Activated naive CD8-positive, alpha-beta T cell treated with anti-CD3 and anti-CD28 coated beads for 36 hours (primary cell): ENCODE results near the gene EXOC3L4. TPM values are rescaled to one million over a fixed set of nuclear protein-coding genes. Genes with fewer than 3 reads are reported as not detected.

Experiments used
- DNase-seq: peaks from one replicate; pipeline ENCODE4 v3.0.0; 2021
- H3K27ac Mint-ChIP-seq: one replicate; pipeline ENCODE4 v1.8.0; 2022; ENCODE audit warnings: mild to moderate bottlenecking, moderate library complexity, mixed read lengths
- H3K27me3 Mint-ChIP-seq: one replicate; pipeline ENCODE4 v1.8.0; 2022; ENCODE audit warnings: mild to moderate bottlenecking, mixed read lengths
- H3K36me3 Mint-ChIP-seq: one replicate; pipeline ENCODE4 v1.8.0; 2021; ENCODE audit warnings: mild to moderate bottlenecking, mixed read lengths
- H3K4me1 Mint-ChIP-seq: one replicate; pipeline ENCODE4 v1.8.0; 2021; ENCODE audit warnings: mixed read lengths
- H3K4me3 Mint-ChIP-seq: one replicate; pipeline ENCODE4 v1.8.0; 2022; ENCODE audit warnings: mild to moderate bottlenecking, moderate library complexity, mixed read lengths
- H3K9me3 Mint-ChIP-seq: one replicate; pipeline ENCODE4 v1.8.0; 2022; ENCODE audit warnings: mixed read lengths
- total RNA-seq, 2 experiments: library from RNA; stranded (reverse); gene quantifications; one replicate each; pipeline ENCODE4 v1.2.3, GENCODE V29; 2021

EXOC3L4 gene
- total RNA-seq, 2 experiments from 2014 or later, result not detected

DNA sequence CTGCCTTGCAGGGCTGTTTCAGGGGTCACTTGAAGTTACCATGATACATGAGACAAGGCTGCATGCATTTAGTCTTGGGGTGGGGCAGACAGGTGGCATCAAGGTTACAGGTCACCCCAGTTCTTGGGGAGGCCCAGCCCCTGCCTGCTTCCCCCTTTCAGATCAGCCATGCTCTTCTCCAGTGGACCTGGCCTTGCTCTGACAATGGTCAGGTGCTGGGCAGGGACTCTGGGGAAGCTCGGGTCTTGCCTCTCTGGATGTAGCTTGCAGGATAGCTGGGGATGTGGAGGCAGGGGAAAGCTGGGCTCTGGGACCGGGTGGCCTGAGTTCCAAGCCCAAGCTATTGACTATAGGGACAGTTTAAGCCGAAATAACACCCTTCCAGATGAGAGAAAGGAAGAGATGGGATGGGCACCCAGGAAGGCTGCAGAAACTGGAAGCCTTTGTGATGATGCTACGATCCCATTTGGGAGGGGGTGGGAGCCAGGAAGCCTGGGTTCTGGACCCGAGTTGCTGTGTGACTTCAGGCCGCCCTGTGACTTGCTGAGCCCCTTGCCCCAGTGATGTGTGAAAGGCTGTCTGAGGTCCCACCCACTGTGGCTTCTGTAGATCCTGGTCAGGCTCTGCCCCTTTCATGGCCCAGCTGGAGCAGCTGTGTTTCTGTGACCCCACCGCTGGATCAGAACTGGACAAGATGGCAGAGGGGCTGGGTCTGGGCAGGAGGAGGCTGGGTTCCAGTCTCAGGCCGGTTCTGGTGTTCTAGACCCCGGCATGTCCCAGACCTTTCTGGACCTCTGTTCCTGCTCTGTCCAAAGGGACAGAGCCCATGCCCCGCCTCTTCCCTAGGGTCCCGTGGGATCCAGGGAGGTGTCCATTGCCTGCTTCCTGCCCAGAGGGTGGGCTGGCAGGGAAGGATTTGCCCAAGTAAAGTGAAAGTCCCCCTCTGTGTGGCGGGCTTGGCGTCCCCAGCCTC, 30.9 kb downstream of the EXOC3L4 start:
- DNase-seq, result no peak
- Mint-ChIP-seq H3K9me3 (no peaks in the 10 kb centered on the region), H3K27ac (no peak overlapping the region), H3K4me1 (no peaks in the 10 kb centered on the region), H3K36me3 (no peaks in the 10 kb centered on the region), H3K4me3 (no peak overlapping the region), H3K27me3 (peaks cover 34% of the 10 kb centered on the region)

DNA sequence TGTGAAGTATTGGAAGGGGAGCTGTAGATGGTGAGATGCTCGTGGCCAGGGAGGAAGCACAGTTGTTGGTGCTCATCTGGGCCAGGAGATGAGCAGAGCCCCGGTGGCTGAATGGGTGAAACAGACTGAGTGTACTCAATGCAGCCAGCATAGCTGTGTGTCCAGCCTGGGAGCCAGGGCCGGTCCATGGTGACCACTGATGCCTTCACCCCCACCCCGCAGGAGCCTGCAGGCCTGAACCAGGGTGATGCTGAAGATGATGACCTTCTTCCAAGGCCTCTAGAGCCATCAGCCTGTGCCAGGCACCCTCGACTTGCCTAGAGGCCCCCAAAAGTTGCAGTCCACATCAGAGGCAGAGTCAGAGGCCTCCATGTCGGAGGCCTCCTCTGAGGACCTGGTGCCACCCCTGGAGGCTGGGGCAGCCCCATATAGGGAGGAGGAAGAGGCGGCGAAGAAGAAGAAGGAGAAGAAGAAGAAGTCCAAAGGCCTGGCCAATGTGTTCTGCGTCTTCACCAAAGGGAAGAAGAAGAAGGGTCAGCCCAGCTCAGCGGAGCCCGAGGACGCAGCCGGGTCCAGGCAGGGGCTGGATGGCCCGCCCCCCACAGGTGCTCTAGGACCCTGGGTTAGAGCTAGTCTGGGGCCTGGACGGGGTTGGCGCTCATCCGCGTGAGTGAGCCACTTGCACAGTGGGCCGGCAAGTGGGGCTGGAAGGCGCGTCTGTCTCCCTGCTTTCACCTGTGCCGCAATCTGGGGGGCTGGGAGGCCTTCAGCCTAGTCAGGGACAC, 31.8 kb downstream of the EXOC3L4 start:
- H3K4me1 Mint-ChIP-seq, result no peaks in the 10 kb centered on the region
- peaks cover 25% of the 10 kb centered on the region for H3K27me3 Mint-ChIP-seq
- no peak for DNase-seq
- H3K36me3 Mint-ChIP-seq, result no peaks in the 10 kb centered on the region
- H3K27ac Mint-ChIP-seq, result no peak overlapping the region
- H3K4me3 Mint-ChIP-seq, result no peak overlapping the region
- no peaks in the 10 kb centered on the region for H3K9me3 Mint-ChIP-seq

DNA sequence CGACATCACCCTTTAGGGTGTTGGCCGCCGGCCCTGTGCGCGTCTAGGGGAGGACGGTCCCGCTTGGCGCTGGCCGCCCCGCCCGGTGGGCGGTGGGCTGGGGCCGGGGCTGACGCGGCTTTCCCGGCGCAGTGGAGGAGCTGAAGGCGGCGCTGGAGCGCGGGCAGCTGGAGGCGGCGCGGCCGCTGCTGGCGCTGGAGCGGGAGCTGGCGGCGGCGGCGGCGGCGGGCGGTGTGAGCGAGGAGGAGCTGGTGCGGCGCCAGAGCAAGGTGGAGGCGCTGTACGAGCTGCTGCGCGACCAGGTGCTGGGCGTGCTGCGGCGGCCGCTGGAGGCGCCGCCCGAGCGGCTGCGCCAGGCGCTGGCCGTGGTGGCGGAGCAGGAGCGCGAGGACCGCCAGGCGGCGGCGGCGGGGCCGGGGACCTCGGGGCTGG, 32.4 kb downstream of the EXOC3L4 start:
- no peak overlapping the region for H3K27ac Mint-ChIP-seq
- H3K27me3 Mint-ChIP-seq, result peaks cover 20% of the 10 kb centered on the region
- no peaks in the 10 kb centered on the region for H3K9me3 Mint-ChIP-seq
- no peak for DNase-seq
- no peaks in the 10 kb centered on the region for H3K36me3 Mint-ChIP-seq
- H3K4me1 Mint-ChIP-seq, result no peaks in the 10 kb centered on the region
- no peak overlapping the region for H3K4me3 Mint-ChIP-seq

DNA sequence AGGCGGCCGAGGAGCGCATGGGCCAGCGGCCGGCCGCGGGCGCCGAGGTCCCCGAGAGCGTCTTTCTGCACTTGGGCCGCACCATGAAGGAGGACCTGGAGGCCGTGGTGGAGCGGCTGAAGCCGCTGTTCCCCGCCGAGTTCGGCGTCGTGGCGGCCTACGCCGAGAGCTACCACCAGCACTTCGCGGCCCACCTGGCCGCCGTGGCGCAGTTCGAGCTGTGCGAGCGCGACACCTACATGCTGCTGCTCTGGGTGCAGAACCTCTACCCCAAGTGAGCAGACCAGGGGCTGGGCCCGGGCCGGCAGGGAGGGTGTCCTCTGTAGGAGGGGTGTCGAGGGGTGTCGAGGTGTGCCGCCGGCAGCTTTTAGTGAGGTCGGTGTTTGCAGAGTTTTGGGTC, 32.8 kb downstream of the EXOC3L4 start:
- H3K27ac Mint-ChIP-seq, result no peak overlapping the region
- H3K36me3 Mint-ChIP-seq, result no peaks in the 10 kb centered on the region
- H3K9me3 Mint-ChIP-seq, result no peaks in the 10 kb centered on the region
- no peak for DNase-seq
- H3K27me3 Mint-ChIP-seq, result peaks cover 16% of the 10 kb centered on the region
- H3K4me1 Mint-ChIP-seq, result no peaks in the 10 kb centered on the region
- no peak overlapping the region for H3K4me3 Mint-ChIP-seq

DNA sequence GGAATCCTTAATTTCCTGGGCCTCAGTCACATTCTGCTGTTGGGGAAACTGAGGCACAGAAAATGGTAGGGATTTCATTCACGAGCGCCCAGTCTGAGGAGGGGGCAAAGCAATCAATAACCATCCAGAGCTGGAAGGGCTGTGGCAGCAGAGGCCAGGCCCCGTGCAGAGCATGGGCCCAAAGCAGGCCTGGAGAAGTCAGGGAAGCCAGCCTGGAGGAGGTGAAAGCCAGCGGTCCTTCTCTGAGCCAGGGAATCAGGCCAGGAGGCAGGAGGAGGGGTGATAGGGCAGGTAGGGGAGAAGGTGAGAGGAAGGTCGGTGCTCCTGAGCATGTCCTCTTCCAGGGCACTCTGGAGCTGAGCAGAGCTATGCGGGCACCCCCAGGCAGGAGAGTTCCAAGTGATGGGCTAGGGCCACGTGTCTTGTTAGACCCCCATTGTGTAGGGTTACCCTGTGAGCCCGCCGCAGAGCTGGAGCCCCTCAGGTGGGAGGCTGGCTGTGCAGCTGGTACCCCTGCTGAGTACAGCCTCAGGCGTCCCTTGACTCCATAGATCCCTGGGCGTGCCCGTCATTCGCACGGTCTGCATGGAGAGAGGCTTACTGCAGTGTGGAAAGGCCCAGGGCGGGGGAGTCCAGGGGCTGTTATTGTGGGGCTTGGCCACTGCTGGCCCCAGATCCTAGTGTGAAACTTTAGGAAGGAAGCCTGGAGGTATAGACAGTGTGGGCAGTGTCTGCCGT, 33.5 kb downstream of the EXOC3L4 start:
- DNase-seq, result no peak
- Mint-ChIP-seq H3K27ac (no peak overlapping the region), H3K27me3 (peaks cover 14% of the 10 kb centered on the region), H3K4me3 (no peak overlapping the region), H3K9me3 (no peaks in the 10 kb centered on the region), H3K4me1 (no peaks in the 10 kb centered on the region), H3K36me3 (no peaks in the 10 kb centered on the region)

GRCh38 chr14:103128631-103129300, 34.2 kb downstream of the EXOC3L4 start:
- H3K36me3 Mint-ChIP-seq, result no peaks in the 10 kb centered on the region
- H3K4me3 Mint-ChIP-seq, result no peak overlapping the region
- DNase-seq, result no peak

GRCh38 chr14:103129301-103130016, 34.9 kb downstream of the EXOC3L4 start:
- DNase-seq, result no peak
- Mint-ChIP-seq H3K36me3 (no peaks in the 10 kb centered on the region), H3K27ac (no peak overlapping the region), H3K4me3 (no peak overlapping the region), H3K9me3 (no peaks in the 10 kb centered on the region), H3K4me1 (no peaks in the 10 kb centered on the region), H3K27me3 (peaks cover 5% of the 10 kb centered on the region)

More at GRCh38 chr14:103128631-103129300, 34.2 kb downstream of the EXOC3L4 start:
- Mint-ChIP-seq H3K4me1 (no peaks in the 10 kb centered on the region), H3K27me3 (peaks cover 12% of the 10 kb centered on the region), H3K9me3 (no peaks in the 10 kb centered on the region), H3K27ac (no peak overlapping the region)

- H3K36me3 Mint-ChIP-seq, result no peaks in the 10 kb centered on the region
- no peak for DNase-seq
- peaks cover under 1% of the 10 kb centered on the region for H3K27me3 Mint-ChIP-seq
- no peaks in the 10 kb centered on the region for H3K4me1 Mint-ChIP-seq
- no peaks in the 10 kb centered on the region for H3K9me3 Mint-ChIP-seq
- no peak overlapping the region for H3K4me3 Mint-ChIP-seq
- H3K27ac Mint-ChIP-seq, result no peak overlapping the region
These were observed 35.7 kb downstream of the EXOC3L4 start for GRCh38 chr14:103130017-103130764.

GRCh38 chr14:103130965-103131364, 36.4 kb downstream of the EXOC3L4 start:
- no peak overlapping the region for H3K27ac Mint-ChIP-seq
- H3K4me1 Mint-ChIP-seq, result no peaks in the 10 kb centered on the region
- no peaks in the 10 kb centered on the region for H3K9me3 Mint-ChIP-seq
- DNase-seq, result no peak
- no peaks in the 10 kb centered on the region for H3K36me3 Mint-ChIP-seq
- H3K4me3 Mint-ChIP-seq, result no peak overlapping the region
- no peaks in the 10 kb centered on the region for H3K27me3 Mint-ChIP-seq

GRCh38 chr14:103131580-103131979, 37.1 kb downstream of the EXOC3L4 start:
- DNase-seq, result no peak
- Mint-ChIP-seq H3K4me1 (no peaks in the 10 kb centered on the region), H3K27me3 (no peaks in the 10 kb centered on the region), H3K4me3 (no peak overlapping the region), H3K9me3 (no peaks in the 10 kb centered on the region), H3K27ac (no peak overlapping the region), H3K36me3 (no peaks in the 10 kb centered on the region)

GRCh38 chr14:103132381-103133209, 38.1 kb downstream of the EXOC3L4 start:
- Mint-ChIP-seq H3K4me3 (no peak overlapping the region), H3K36me3 (no peaks in the 10 kb centered on the region), H3K4me1 (no peaks in the 10 kb centered on the region), H3K9me3 (no peaks in the 10 kb centered on the region), H3K27ac (no peak overlapping the region), H3K27me3 (peaks cover under 1% of the 10 kb centered on the region)
- DNase-seq, result no peak

- DNase-seq, result no peak
- Mint-ChIP-seq H3K4me3 (no peak overlapping the region), H3K27me3 (peaks cover 3% of the 10 kb centered on the region), H3K36me3 (no peaks in the 10 kb centered on the region), H3K4me1 (no peaks in the 10 kb centered on the region), H3K9me3 (no peaks in the 10 kb centered on the region), H3K27ac (no peak overlapping the region)
These were observed 39.0 kb downstream of the EXOC3L4 start for GRCh38 chr14:103133210-103134140.
